Endothelial cell of umbilical vein (primary cell): Measurements from ENCODE around the gene NXN. TPM values are rescaled to one million over a fixed set of nuclear protein-coding genes. Genes with fewer than 3 reads are reported as not detected.

Source experiments
- BruUV-seq: library from RNA; stranded (reverse); fragments of 400-500 nt; replicated peaks from 2 replicates; lab custom pipeline; 2021; lab: Mats Ljungman, UMichigan
- CTCF ChIA-PET: fragments of 300-600, 350-600 bp; sonication (Branson Sonifier 250); formaldehyde crosslinking; loops from one replicate; lab custom pipeline; 2021; ENCODE audit warnings: antibody characterized with exemption, inconsistent platforms; lab: Charles Lee
- POLR2A ChIA-PET: fragments of 300-600, 350-600 bp; sonication (Branson Sonifier 250); formaldehyde crosslinking; loops from one replicate; lab custom pipeline; 2021; ENCODE audit warnings: antibody characterized with exemption, inconsistent platforms; lab: Charles Lee
- DNase-seq: peaks from one replicate; pipeline ENCODE4 v3.0.0-alpha.2; 2011; ENCODE audit warnings: low read depth, low spot score
- FAIRE-seq: peaks from 2 replicates; lab custom pipeline; 2011; peaks lifted over from hg19 to GRCh38; lab: Jason Lieb, UNC
- H2AFZ ChIP-seq: 2 replicates; pipeline ENCODE4 v1.6.0; 2012; ENCODE audit warnings: low read depth, low read length, control low read depth, inconsistent platforms
- H3K27ac ChIP-seq: 2 replicates; pipeline ENCODE4 v1.5.1; 2011; ENCODE audit warnings: low read depth, mild to moderate bottlenecking, control low read depth, low read length, moderate library complexity; ENCODE audit not compliant: insufficient read depth
- H3K27me3 ChIP-seq, 2 experiments: 2 replicates each; pipeline versions ENCODE4 v1.6.0 to v1.6.1; 2011; ENCODE audit warnings: low read length in 2 of 2, mixed read lengths in 1 of 2; ENCODE audit not compliant: control insufficient read depth in 2 of 2, insufficient read depth in 2 of 2
- H3K36me3 ChIP-seq, 2 experiments: 2 replicates in 1 of 2; 3 replicates in 1 of 2; pipeline ENCODE4 v1.5.1; 2011; ENCODE audit warnings: low read length in 2 of 2, mild to moderate bottlenecking in 1 of 2, moderate library complexity in 1 of 2; ENCODE audit not compliant: control insufficient read depth in 2 of 2, insufficient read depth in 2 of 2; ENCODE audit errors: extremely low read depth in 1 of 2
- H3K4me1 ChIP-seq: 3 replicates; pipeline ENCODE4 v1.5.1; 2011; ENCODE audit warnings: mild to moderate bottlenecking, low read length; ENCODE audit not compliant: control insufficient read depth, insufficient read depth; ENCODE audit errors: extremely low read depth
- H3K4me2 ChIP-seq: 2 replicates; pipeline ENCODE4 v1.6.1; 2011; ENCODE audit warnings: low read length, control low read depth, mixed read lengths; ENCODE audit not compliant: insufficient read depth
- H3K4me3 ChIP-seq, 3 experiments: fragments of 200-600 bp in 1 of 3; sonication (generic), shearing (Covaris generic) in 1 of 3; replicated peaks in 1 of 3; 2 replicates each; pipeline ENCODE4 v1.5.1; 2011 to 2016; ENCODE audit warnings: control low read depth in 3 of 3, low read length in 3 of 3, mild to moderate bottlenecking in 2 of 3, inconsistent platforms in 1 of 3, low read depth in 1 of 3, moderate library complexity in 1 of 3; ENCODE audit not compliant: insufficient read depth in 1 of 3
- H3K79me2 ChIP-seq: 2 replicates; pipeline ENCODE4 v1.6.0; 2012; ENCODE audit warnings: low read length, inconsistent platforms; ENCODE audit not compliant: control insufficient read depth, insufficient read depth
- H3K9ac ChIP-seq: replicated peaks from 2 replicates; pipeline ENCODE3; 2011; ENCODE audit warnings: low read length, control low read depth; ENCODE audit not compliant: insufficient read depth; ENCODE audit errors: extremely low read depth
- H3K9me1 ChIP-seq: replicated peaks from 3 replicates; pipeline ENCODE4 v1.6.0; 2011; ENCODE audit warnings: mild to moderate bottlenecking, low read length; ENCODE audit not compliant: control insufficient read depth, insufficient read depth; ENCODE audit errors: extremely low read depth
- H3K9me3 ChIP-seq: replicated peaks from 2 replicates; pipeline ENCODE4 v1.5.1; 2012; ENCODE audit warnings: low read length, inconsistent platforms; ENCODE audit not compliant: control insufficient read depth, insufficient read depth
- H4K20me1 ChIP-seq: replicated peaks from 2 replicates; pipeline ENCODE3; 2011; ENCODE audit warnings: mild to moderate bottlenecking, low read length; ENCODE audit not compliant: control insufficient read depth, insufficient read depth; ENCODE audit errors: extremely low read depth
- CTCF ChIP-seq, 2 donors: IDR thresholded peaks; 1 replicate in 1 of 2; 2 replicates in 1 of 2; pipeline ENCODE4 v1.5.1; 2011; ENCODE audit warnings: low read length in 2 of 2, mild to moderate bottlenecking in 2 of 2, moderate library complexity in 2 of 2, control low read depth in 1 of 2, inconsistent platforms in 1 of 2, low read depth in 1 of 2; ENCODE audit not compliant: insufficient read depth in 1 of 2; ENCODE audit errors: extremely low read depth in 1 of 2
- EZH2 ChIP-seq: IDR thresholded peaks from 2 replicates; pipeline ENCODE4 v1.6.1; 2012; ENCODE audit warnings: borderline replicate concordance, low read depth, mild to moderate bottlenecking, moderate library complexity, low read length, inconsistent platforms; ENCODE audit not compliant: severe bottlenecking
- FOS ChIP-seq: IDR thresholded peaks from 2 replicates; pipeline ENCODE4 v1.6.1; 2011; ENCODE audit warnings: mild to moderate bottlenecking, low read length, moderate library complexity, borderline replicate concordance; ENCODE audit not compliant: insufficient read depth
- GATA2 ChIP-seq: IDR thresholded peaks from 2 replicates; pipeline ENCODE4 v1.7.0; 2011; ENCODE audit warnings: low read depth, mild to moderate bottlenecking, moderate library complexity, mixed read lengths, low read length; ENCODE audit not compliant: insufficient read length, insufficient read depth
- JUN ChIP-seq: IDR thresholded peaks from 2 replicates; pipeline ENCODE4 v1.6.1; 2011; ENCODE audit warnings: borderline replicate concordance, low read depth; ENCODE audit not compliant: insufficient read length, insufficient read depth
- MAX ChIP-seq: IDR thresholded peaks from 2 replicates; pipeline ENCODE4 v1.6.1; 2011; ENCODE audit not compliant: insufficient read depth, insufficient read length
- MYC ChIP-seq: IDR thresholded peaks from one replicate; pipeline ENCODE4 v1.6.1; 2011; ENCODE audit warnings: mild to moderate bottlenecking, low read depth, low read length
- POLR2A ChIP-seq: IDR thresholded peaks from 2 replicates; pipeline ENCODE4 v1.6.1; 2012; ENCODE audit warnings: low read depth, mild to moderate bottlenecking, control low read depth, low read length
- POLR2AphosphoS5 ChIP-seq: IDR thresholded peaks from 2 replicates; pipeline ENCODE4 v1.6.1; 2012; ENCODE audit warnings: low read depth, mild to moderate bottlenecking, control low read depth, low read length, moderate library complexity; ENCODE audit not compliant: insufficient read depth
- dilution Hi-C: fragments of 300-500 bp; cut with MboI; formaldehyde crosslinking; loops from one replicate; pipeline ENCODE4 v1.15.0; 2019; ENCODE audit warnings: low sequenced_read_pairs; ENCODE audit not compliant: extremely low pct_ligation_motif_present
- intact Hi-C: fragments of 100-400 bp; cut with micrococcal nuclease; formaldehyde crosslinking; loops from one replicate; pipeline ENCODE4 v1.10.0; 2022
- polyA plus RNA-seq, 4 experiments: library from polyadenylated mRNA; depleted of rRNA in 3 of 4; stranded (reverse) in 3 of 4; unstranded in 1 of 4; fragments of >200 nt; gene quantifications; 2 replicates each; pipeline versions ENCODE4 v1.2.1 to v1.2.3, GENCODE V29; 2011 to 2012; ENCODE audit warnings: missing spikeins in 1 of 4
- total RNA-seq: library from RNA; stranded (reverse); gene quantifications from 2 replicates; pipeline ENCODE4 v1.2.3, GENCODE V29; 2021

NXN gene
- total and polyA plus RNA-seq, 2 donors (not counting 3 experiments of a cell fraction or from before 2014, with no cell fraction given), result 69.5 to 77.3 TPM

GRCh38 chr17:819251-819650 is 160.3 kb downstream of the NXN start:
- intact Hi-C loops (no loop called here), dilution Hi-C loops (no loop called here)
- Histone ChIP-seq H4K20me1 (no peaks in the 10 kb centered on the region), H3K4me3 (no peak overlapping the region), H3K9me1 (no peaks in the 10 kb centered on the region), H3K4me1 (no peaks in the 10 kb centered on the region), H2AFZ (no peak overlapping the region), H3K27me3 (no peaks in the 10 kb centered on the region), H3K9ac (no peak overlapping the region), H3K9me3 (no peaks in the 10 kb centered on the region), H3K79me2 (no peaks in the 10 kb centered on the region), H3K36me3 (peaks cover 0 to 25% of the 10 kb centered on the region in 2 experiments), H3K27ac (no peak overlapping the region), H3K4me2 (no peak overlapping the region)
- CTCF ChIA-PET, result interaction anchor here (0.7 kb wide), 1 partner anchor 28 kb away, joined by 3 read pairs; no protein-coding TSS in a partner anchor
- DNase-seq, result no peak
- no TSS peak for BruUV-seq
- no peak for FAIRE-seq
- POLR2A ChIA-PET, result no interaction called here
- TF ChIP-seq POLR2AphosphoS5, result no peak
- no peak for TF ChIP-seq POLR2A
- TF ChIP-seq EZH2, result no peak
- no peak for TF ChIP-seq FOS
- TF ChIP-seq MYC, result no peak
- TF ChIP-seq JUN, result no peak
- no peak for TF ChIP-seq CTCF (IDR thresholded peaks at IDR 0.05; ENCODE audit: extremely low read depth in 1 of 2, insufficient read depth in 1 of 2, low read depth in 1 of 2, low read length in 2 of 2)
- TF ChIP-seq MAX, result no peak
- TF ChIP-seq GATA2, result no peak
